HG03139 (cell line): ENCODE data around the gene ARHGAP10.

Source experiments
- ATAC-seq: cut with Tn5 transposase; IDR thresholded peaks from one replicate; pipeline ENCODE4 v1.9.1; 2021; ENCODE audit not compliant: unreplicated experiment

Gene ARHGAP10

GRCh38 chr4:147764337-147764736 is 32.4 kb downstream of the ARHGAP10 start:
- no peak for ATAC-seq

DNA sequence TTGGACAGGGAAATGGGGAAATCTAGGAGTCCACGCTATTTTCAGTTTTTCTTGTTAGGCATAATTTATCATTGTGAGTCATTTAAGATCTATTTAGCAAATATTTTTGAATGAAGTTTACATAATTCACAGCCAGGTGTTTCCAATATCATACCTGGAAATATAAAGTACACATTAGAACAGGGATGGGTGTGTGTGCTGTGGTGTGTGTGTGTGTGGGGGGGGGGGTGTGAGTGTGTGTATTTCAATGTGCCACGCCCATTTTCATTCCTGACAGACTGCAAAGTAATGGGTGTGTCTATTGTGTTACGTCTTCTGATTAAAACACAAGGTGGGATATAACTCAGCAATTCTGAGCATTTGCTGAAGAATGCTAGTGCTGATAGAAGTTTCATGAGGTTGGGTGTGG is 33.2 kb downstream of the ARHGAP10 start:
- ATAC-seq: no peak

- ATAC-seq: no peak
Observed at GRCh38 chr4:147768113-147768512, 36.2 kb downstream of the ARHGAP10 start.

DNA sequence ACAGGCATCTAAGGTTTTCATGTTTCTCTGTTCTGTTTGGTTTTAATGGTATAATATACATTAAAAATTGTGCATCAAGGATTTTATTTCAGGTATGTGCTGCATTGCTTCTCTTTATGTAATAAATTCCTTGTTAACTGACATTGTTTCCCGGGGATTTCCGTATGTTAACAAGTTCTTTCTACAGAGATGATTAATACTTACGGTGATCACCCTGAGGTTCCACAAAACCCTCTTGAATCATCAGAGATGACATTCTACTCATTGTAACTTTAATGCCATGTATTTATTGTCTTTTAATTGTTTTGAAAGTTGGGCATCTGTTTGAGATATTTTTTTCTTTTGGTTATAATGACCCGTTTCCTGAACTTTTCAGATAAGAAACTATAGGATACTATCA is 37.5 kb downstream of the ARHGAP10 start:
- no peak for ATAC-seq

DNA sequence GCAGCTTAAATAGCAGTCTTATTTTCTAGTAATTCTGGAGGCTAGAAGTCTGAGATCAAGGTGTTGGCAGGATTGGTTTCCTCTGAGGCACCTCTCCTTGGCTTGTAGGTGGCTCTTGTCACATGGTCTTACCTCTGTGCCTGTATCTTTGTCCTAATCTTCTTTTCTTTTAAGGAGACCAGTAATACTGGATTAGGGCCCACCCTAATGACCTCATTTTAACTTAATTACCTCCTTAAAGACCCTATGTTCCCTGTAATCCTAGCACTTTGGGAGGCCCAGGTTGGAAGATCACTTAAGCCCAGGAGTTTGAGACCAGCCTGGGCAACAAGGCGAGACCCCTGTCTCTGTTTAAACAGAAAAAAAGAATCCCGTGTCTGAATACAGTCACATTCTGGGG is 38.9 kb downstream of the ARHGAP10 start:
- ATAC-seq: no peak

GRCh38 chr4:147772056-147772455 is 40.2 kb downstream of the ARHGAP10 start:
- ATAC-seq: no peak

DNA sequence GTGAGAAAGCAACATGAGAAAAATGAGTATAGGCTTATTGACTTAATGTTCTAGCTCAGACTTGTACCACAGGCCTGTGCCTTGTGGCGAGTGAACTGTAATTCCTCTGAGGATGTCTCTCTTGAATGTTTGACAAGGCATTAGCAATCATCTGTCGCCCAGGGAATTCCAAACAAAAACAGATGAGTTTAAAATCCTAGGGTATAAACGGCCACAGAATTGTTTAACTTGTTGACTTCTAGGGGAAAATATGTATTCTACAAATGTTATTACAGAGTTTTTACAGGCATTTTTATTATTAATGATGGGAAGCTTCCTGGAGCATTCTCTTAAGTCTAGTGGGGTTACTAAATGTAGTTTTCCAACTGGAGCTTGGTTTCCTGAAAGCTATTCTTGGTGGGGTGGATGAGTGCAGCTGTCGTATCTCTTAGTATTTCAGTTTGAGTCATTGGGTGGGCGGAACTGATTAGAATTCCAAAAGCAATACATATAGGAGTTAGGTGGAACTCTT is 40.6 kb downstream of the ARHGAP10 start:
- ATAC-seq: no peak

DNA sequence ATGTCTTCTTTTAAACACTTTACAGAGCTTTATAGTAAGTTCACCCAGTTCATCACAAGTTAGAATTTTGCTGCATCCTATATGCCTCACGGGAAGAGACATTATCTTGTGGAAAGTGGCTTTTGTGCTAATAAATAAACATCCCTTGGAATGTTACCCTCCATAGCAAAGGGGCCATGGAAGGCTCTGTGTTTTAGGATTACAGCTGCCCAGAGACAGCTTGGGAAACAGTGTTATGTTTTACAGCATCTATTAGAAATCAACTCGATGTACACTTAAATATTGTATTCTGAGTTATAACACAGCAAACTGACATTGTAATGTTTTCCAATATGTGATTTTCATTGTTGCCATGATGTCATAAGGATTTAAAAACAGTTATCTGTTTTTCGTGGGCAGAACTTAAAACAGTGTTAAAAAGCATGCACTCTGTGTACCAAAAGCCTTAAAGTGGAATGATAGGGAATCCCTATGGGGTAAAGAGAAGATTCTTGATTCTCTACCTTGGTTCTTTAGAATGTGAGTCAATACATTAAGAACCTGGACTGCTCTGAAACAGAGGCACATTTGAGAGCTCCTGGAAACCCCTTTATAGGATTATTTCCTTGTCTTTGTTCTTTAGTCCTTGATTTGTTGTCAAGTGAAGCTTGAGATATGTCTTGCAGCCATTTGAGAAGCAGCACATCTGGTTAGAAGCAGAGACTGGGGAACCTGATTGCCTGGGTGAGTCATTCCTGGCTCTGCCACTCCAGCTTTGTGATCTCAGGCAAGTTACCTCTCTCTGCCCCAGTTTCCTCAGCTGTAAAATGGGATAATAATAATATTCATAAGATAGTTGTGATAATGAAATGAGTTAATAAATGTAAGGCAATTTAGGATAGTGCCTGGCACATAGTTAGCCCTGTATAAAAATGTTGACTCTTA is 41.6 kb downstream of the ARHGAP10 start:
- no peak for ATAC-seq

- no peak for ATAC-seq
Observed at GRCh38 chr4:147776716-147777115, 44.8 kb downstream of the ARHGAP10 start.

- no peak for ATAC-seq
Observed at GRCh38 chr4:147777456-147778091, 45.7 kb downstream of the ARHGAP10 start.

- ATAC-seq: peak; percentile 44
Observed at GRCh38 chr4:147778942-147779341, 47.1 kb downstream of the ARHGAP10 start.

GRCh38 chr4:147779451-147779850 is 47.6 kb downstream of the ARHGAP10 start:
- ATAC-seq: no peak

DNA sequence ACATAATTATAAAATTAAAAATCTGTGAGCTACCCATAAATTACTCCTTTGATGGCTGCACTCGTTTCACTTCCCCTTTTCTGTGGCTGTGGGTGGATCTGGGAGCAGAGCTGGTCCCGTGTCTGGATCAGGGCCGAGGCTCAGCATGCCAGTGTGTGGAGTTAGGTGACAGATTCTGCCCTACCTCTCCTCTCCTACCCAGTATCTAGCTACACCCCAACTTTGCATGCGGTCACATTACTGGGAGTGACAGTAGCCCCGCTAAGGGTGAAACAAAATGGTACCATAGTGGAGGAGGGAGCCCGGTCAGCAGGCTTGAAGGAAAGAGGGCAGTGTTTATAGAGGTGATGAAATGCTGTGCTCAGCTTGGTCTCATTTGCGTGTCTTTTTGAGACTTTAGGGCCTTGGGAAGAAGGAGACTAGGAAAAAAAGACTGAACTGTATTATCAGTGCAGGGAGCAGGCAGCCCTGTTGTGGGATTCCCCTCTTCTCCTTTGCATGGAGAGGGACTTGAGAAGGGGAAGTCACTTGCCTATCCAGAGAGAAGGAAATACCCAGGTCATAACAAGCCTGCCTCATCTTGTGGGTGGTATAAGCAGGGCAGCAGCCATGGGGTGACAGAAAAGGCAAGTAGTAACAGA is 48.4 kb downstream of the ARHGAP10 start:
- ATAC-seq: peak; percentile 66

- no peak for ATAC-seq
Observed at GRCh38 chr4:147782087-147782781, 50.3 kb downstream of the ARHGAP10 start.

- no peak for ATAC-seq
Observed at GRCh38 chr4:147785129-147785528, 53.2 kb downstream of the ARHGAP10 start.

GRCh38 chr4:147786031-147786430 is 54.1 kb downstream of the ARHGAP10 start:
- ATAC-seq: peak; percentile 74

GRCh38 chr4:147786531-147786930 is 54.6 kb downstream of the ARHGAP10 start:
- ATAC-seq: no peak

GRCh38 chr4:147787204-147787603 is 55.3 kb downstream of the ARHGAP10 start:
- no peak for ATAC-seq

GRCh38 chr4:147788791-147789190 is 56.9 kb downstream of the ARHGAP10 start:
- ATAC-seq: no peak

DNA sequence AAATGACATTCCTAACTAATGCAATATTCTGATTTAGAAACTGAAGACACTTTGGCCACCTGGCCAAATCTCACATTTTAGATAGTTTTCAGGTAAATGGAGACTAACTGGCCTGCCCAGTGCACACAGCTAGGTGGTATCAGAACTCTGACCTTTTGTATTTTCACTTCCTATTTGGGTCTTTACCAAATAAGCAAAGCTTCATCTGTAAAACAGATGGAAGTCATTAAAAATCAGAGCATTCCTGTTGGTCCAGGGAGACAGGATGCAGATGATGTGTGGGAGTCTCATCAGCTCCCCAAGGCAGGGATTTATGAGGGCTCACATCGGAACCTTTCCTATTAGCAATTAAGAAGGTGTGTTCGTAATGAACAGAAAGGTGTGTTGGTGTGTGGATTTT is 57.7 kb downstream of the ARHGAP10 start:
- ATAC-seq: no peak

DNA sequence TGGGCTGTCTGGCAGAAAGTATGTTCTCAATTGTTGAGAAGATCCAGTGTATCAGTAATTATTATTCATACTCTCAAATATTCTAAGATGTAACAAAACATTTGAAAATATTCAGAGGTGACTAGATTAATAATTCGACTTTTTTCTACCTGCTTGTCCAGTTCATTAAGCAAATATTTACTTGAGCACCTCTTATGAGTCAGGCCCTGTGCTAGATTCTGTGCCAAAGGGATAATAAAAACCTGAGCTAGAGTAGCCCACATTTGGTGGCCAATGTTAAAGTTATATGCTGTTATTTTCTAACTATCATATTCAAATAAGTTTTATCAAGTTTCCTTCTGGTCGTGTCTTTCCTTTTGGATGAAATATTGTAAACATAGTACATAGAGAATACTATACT is 58.5 kb downstream of the ARHGAP10 start:
- no peak for ATAC-seq
